Mesendoderm (in vitro differentiated cells): ENCODE results near the gene ATG7.
A peak's percentile ranks its signal among the peaks of the same experiment; 100 is the strongest.

Experiments used
- DNase-seq: peaks from one replicate; pipeline ENCODE4 v3.0.0; 2013
- H2AK5ac ChIP-seq: 2 replicates; pipeline ENCODE4 v1.6.1; 2013; ENCODE audit warnings: low read length, inconsistent platforms
- H2BK120ac ChIP-seq: 2 replicates; pipeline ENCODE4 v1.6.1; 2013; ENCODE audit warnings: low read depth, mild to moderate bottlenecking, low read length, moderate library complexity, mixed read lengths
- H2BK15ac ChIP-seq: replicated peaks from 2 replicates; pipeline ENCODE4 v1.6.1; 2013; ENCODE audit warnings: low read depth, mild to moderate bottlenecking, moderate library complexity
- H2BK5ac ChIP-seq: 2 replicates; pipeline ENCODE4 v1.6.1; 2013; ENCODE audit warnings: low read length, inconsistent platforms
- H3K18ac ChIP-seq: 2 replicates; pipeline ENCODE4 v1.6.1; 2013; ENCODE audit warnings: mild to moderate bottlenecking, low read length, mixed read lengths
- H3K23ac ChIP-seq: one replicate; pipeline ENCODE4 v1.6.1; 2013; ENCODE audit warnings: low read length
- H3K27ac ChIP-seq: 2 replicates; pipeline ENCODE4 v1.5.1; 2013; ENCODE audit warnings: low read depth, mild to moderate bottlenecking, inconsistent platforms, low read length, moderate library complexity
- H3K27me3 ChIP-seq: 2 replicates; pipeline ENCODE4 v1.6.1; 2013; ENCODE audit warnings: low read length, control low read depth, mild to moderate bottlenecking, inconsistent platforms; ENCODE audit not compliant: insufficient read depth, poor library complexity
- H3K36me3 ChIP-seq: 2 replicates; pipeline ENCODE4 v1.6.1; 2013; ENCODE audit warnings: low read length, inconsistent platforms; ENCODE audit not compliant: control insufficient read depth, insufficient read depth
- H3K4ac ChIP-seq: one replicate; pipeline ENCODE4 v1.6.1; 2013; ENCODE audit warnings: low read depth, mild to moderate bottlenecking, low read length, moderate library complexity
- H3K4me1 ChIP-seq: 2 replicates; pipeline ENCODE4 v1.6.1; 2013; ENCODE audit warnings: low read depth, low read length, inconsistent platforms; ENCODE audit not compliant: control insufficient read depth
- H3K4me2 ChIP-seq: 2 replicates; pipeline ENCODE4 v1.6.1; 2013; ENCODE audit warnings: low read length
- H3K4me3 ChIP-seq: 2 replicates; pipeline ENCODE4 v1.5.1; 2013; ENCODE audit warnings: mild to moderate bottlenecking, low read length
- H3K56ac ChIP-seq: one replicate; pipeline ENCODE4 v1.6.1; 2013; ENCODE audit warnings: low read length
- H3K79me1 ChIP-seq: 2 replicates; pipeline ENCODE4 v1.6.1; 2013; ENCODE audit warnings: low read length, inconsistent platforms
- H3K79me2 ChIP-seq: 2 replicates; pipeline ENCODE4 v1.6.1; 2013; ENCODE audit warnings: mild to moderate bottlenecking, low read length; ENCODE audit not compliant: control insufficient read depth, insufficient read depth
- H3K9ac ChIP-seq: 2 replicates; pipeline ENCODE4 v1.6.1; 2013; ENCODE audit warnings: low read length, inconsistent platforms
- H4K5ac ChIP-seq: one replicate; pipeline ENCODE4 v1.6.1; 2013; ENCODE audit warnings: low read length
- H4K8ac ChIP-seq: one replicate; pipeline ENCODE4 v1.6.1; 2013; ENCODE audit warnings: low read depth, mild to moderate bottlenecking, control low read depth, low read length, moderate library complexity
- WGBS: extraction: QIAGEN DNeasy Blood & Tissue Kit; methylation state at CpG from one replicate; pipeline ENCODE4 v1.1.7; 2013; ENCODE audit warnings: low lambda C conversion rate, missing lambda C conversion rate; ENCODE audit not compliant: insufficient coverage; ENCODE audit errors: extremely low coverage; 5-methylcytosine and 5-hydroxymethylcytosine counted together

The ATG7 gene

GRCh38 chr3:11375333-11376088, 103.3 kb downstream of the ATG7 start:
- H2BK5ac ChIP-seq, result no peak overlapping the region
- DNase-seq, result no peak
- H2AK5ac ChIP-seq, result no peak overlapping the region
- H3K23ac ChIP-seq, result no peak overlapping the region
- no peak overlapping the region for H3K4me3 ChIP-seq
- no peak overlapping the region for H3K27ac ChIP-seq
- no peak overlapping the region for H3K4ac ChIP-seq
- no peaks in the 10 kb centered on the region for H3K79me1 ChIP-seq
- no peak overlapping the region for H3K18ac ChIP-seq
- no peak overlapping the region for H2BK15ac ChIP-seq
- H3K4me2 ChIP-seq, result no peak overlapping the region
- no peaks in the 10 kb centered on the region for H3K36me3 ChIP-seq
- no peak overlapping the region for H4K5ac ChIP-seq
- no peak overlapping the region for H4K8ac ChIP-seq
- H3K56ac ChIP-seq, result no peak overlapping the region
- no peaks in the 10 kb centered on the region for H3K79me2 ChIP-seq
- H3K27me3 ChIP-seq, result no peaks in the 10 kb centered on the region
- no peak overlapping the region for H2BK120ac ChIP-seq
- H3K4me1 ChIP-seq, result no peaks in the 10 kb centered on the region
- no peak overlapping the region for H3K9ac ChIP-seq
- WGBS, result no CpG with 5 or more reads among the region's 11 CpGs

GRCh38 chr3:11377719-11378118, 105.5 kb downstream of the ATG7 start:
- Histone ChIP-seq H3K4ac (no peak overlapping the region), H2BK5ac (no peak overlapping the region), H2AK5ac (no peak overlapping the region), H2BK120ac (no peak overlapping the region), H4K8ac (no peak overlapping the region), H3K79me2 (no peaks in the 10 kb centered on the region), H3K56ac (no peak overlapping the region), H3K27me3 (no peaks in the 10 kb centered on the region), H3K23ac (no peak overlapping the region), H2BK15ac (no peak overlapping the region), H3K79me1 (no peaks in the 10 kb centered on the region), H3K4me1 (no peaks in the 10 kb centered on the region), H3K27ac (no peak overlapping the region), H4K5ac (no peak overlapping the region), H3K4me3 (no peak overlapping the region), H3K4me2 (no peak overlapping the region), H3K36me3 (no peaks in the 10 kb centered on the region), H3K18ac (no peak overlapping the region), H3K9ac (no peak overlapping the region)
- DNase-seq, result no peak
- no CpG with 5 or more reads among the region's 2 CpGs for WGBS

GRCh38 chr3:11379238-11379823, 107.1 kb downstream of the ATG7 start:
- no peak overlapping the region for H3K9ac ChIP-seq

DNA sequence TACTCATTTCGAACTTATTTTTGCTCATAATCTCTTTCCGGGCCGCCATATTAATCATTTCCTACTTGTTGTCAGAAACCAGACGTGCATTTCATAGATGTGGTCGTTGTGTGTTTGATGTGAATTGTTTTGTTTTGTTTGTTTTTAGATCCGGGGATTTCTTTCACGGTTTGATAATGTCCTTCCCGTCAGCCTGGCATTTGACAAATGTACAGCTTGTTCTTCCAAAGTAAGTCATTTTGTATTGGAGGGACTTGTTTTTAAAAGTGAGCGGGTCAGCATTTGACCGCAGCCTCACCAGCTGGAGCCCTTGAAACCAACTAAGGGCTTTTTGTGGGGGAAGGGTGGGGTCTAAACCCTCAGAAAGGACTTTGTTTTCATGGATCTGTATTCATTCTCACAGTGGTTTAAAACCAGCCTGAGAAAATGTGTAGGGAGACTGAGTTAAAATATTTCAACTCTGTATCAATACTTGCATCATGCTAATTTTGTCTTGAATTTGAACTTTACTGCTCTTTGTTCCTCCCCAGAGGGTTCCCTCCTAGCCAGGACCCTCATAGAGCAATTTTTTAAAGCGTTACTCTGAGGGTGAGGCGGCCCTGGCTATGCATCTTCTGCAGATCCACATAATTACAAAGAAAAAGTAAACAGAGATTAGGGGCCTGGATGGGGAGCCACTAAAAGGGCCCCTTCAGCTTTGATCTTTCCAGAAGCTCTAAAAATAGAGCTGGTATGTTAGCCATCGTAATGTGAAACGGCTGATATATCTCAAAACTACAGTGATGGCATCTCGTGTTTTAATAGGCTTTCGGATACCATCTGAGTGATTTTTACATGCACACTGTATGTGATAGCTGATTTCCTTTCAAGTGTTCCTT, 107.9 kb downstream of the ATG7 start:
- Histone ChIP-seq H3K4me1 (no peaks in the 10 kb centered on the region), H3K4me2 (no peak overlapping the region), H3K79me1 (no peaks in the 10 kb centered on the region), H2AK5ac (no peak overlapping the region), H3K79me2 (no peaks in the 10 kb centered on the region), H3K4ac (peak overlapping the region; percentile 36), H2BK15ac (no peak overlapping the region), H3K9ac (no peak overlapping the region), H3K27me3 (no peaks in the 10 kb centered on the region), H3K56ac (no peak overlapping the region), H3K27ac (no peak overlapping the region), H3K23ac (no peak overlapping the region), H3K18ac (peak overlapping the region; percentile 51), H4K5ac (no peak overlapping the region), H3K4me3 (no peak overlapping the region), H2BK120ac (no peak overlapping the region), H2BK5ac (no peak overlapping the region), H3K36me3 (no peaks in the 10 kb centered on the region), H4K8ac (no peak overlapping the region)
- peak; percentile 2 for DNase-seq
- 100% methylated on average over 1 of the region's 16 CpGs for WGBS

More at GRCh38 chr3:11379238-11379823, 107.1 kb downstream of the ATG7 start:
- H3K23ac ChIP-seq, result no peak overlapping the region
- no peak overlapping the region for H3K27ac ChIP-seq
- no peaks in the 10 kb centered on the region for H3K79me1 ChIP-seq
- no peak overlapping the region for H2BK5ac ChIP-seq
- no peak overlapping the region for H4K5ac ChIP-seq
- no peaks in the 10 kb centered on the region for H3K27me3 ChIP-seq
- no peaks in the 10 kb centered on the region for H3K36me3 ChIP-seq
- H3K4me2 ChIP-seq, result no peak overlapping the region
- no peak overlapping the region for H3K4me3 ChIP-seq
- H3K79me2 ChIP-seq, result no peaks in the 10 kb centered on the region
- peak; percentile 37 for DNase-seq
- no peak overlapping the region for H2AK5ac ChIP-seq
- no CpG with 5 or more reads among the region's 2 CpGs for WGBS
- no peak overlapping the region for H3K4ac ChIP-seq
- no peak overlapping the region for H2BK120ac ChIP-seq
- no peak overlapping the region for H2BK15ac ChIP-seq
- H3K4me1 ChIP-seq, result no peaks in the 10 kb centered on the region
- no peak overlapping the region for H3K56ac ChIP-seq
- H4K8ac ChIP-seq, result no peak overlapping the region
- H3K18ac ChIP-seq, result no peak overlapping the region

GRCh38 chr3:11381141-11381540, 108.9 kb downstream of the ATG7 start:
- H3K27ac ChIP-seq, result no peak overlapping the region

More at GRCh38 chr3:11381141-11381540, 108.9 kb downstream of the ATG7 start:
- H4K8ac ChIP-seq, result no peak overlapping the region
- H4K5ac ChIP-seq, result no peak overlapping the region
- H3K79me1 ChIP-seq, result no peaks in the 10 kb centered on the region
- no peaks in the 10 kb centered on the region for H3K79me2 ChIP-seq
- no peak overlapping the region for H2BK5ac ChIP-seq
- no peak overlapping the region for H3K23ac ChIP-seq
- H3K18ac ChIP-seq, result no peak overlapping the region
- H2BK15ac ChIP-seq, result no peak overlapping the region
- H2AK5ac ChIP-seq, result no peak overlapping the region
- no peaks in the 10 kb centered on the region for H3K36me3 ChIP-seq
- no peak overlapping the region for H3K4me2 ChIP-seq
- H3K9ac ChIP-seq, result no peak overlapping the region
- no peaks in the 10 kb centered on the region for H3K4me1 ChIP-seq
- no peak overlapping the region for H3K4me3 ChIP-seq
- no peaks in the 10 kb centered on the region for H3K27me3 ChIP-seq
- H2BK120ac ChIP-seq, result no peak overlapping the region
- no peak for DNase-seq
- H3K4ac ChIP-seq, result no peak overlapping the region
- H3K56ac ChIP-seq, result no peak overlapping the region
